HEK293T (cell line): ENCODE results near the gene ARHGEF1.

Experiments used
- ARNT ChIP-seq: fragments of 450-650 bp; IDR thresholded peaks from 2 replicates; pipeline ENCODE4 v1.6.1; 2017; ENCODE audit warnings: mild to moderate bottlenecking
- BHLHE40 ChIP-seq: fragments of 450-650 bp; IDR thresholded peaks from 2 replicates; pipeline ENCODE4 v1.6.1; 2016; ENCODE audit warnings: mild to moderate bottlenecking, moderate library complexity, borderline replicate concordance
- ELF4 ChIP-seq: fragments of 450-650 bp; IDR thresholded peaks from 2 replicates; pipeline ENCODE4 v1.6.1; 2017; ENCODE audit warnings: antibody characterized with exemption
- FOXA1 ChIP-seq: fragments of 450-650 bp; IDR thresholded peaks from 2 replicates; pipeline ENCODE4 v1.6.1; 2016; ENCODE audit warnings: mild to moderate bottlenecking
- FOXK2 ChIP-seq: fragments of 450-650 bp; IDR thresholded peaks from 2 replicates; pipeline ENCODE4 v1.6.1; 2016; ENCODE audit warnings: mild to moderate bottlenecking
- FOXM1 ChIP-seq: fragments of 450-650 bp; IDR thresholded peaks from 2 replicates; pipeline ENCODE4 v1.6.1; 2017; ENCODE audit warnings: mild to moderate bottlenecking, borderline replicate concordance
- HDGF ChIP-seq: fragments of 450-650 bp; IDR thresholded peaks from 2 replicates; pipeline ENCODE4 v1.6.1; 2017; ENCODE audit warnings: antibody characterized with exemption, borderline replicate concordance
- LEF1 ChIP-seq: fragments of 450-650 bp; IDR thresholded peaks from 2 replicates; pipeline ENCODE4 v1.6.1; 2017; ENCODE audit warnings: mild to moderate bottlenecking, borderline replicate concordance
- NFRKB ChIP-seq: fragments of 450-650 bp; IDR thresholded peaks from 2 replicates; pipeline ENCODE4 v1.6.1; 2016; ENCODE audit warnings: mild to moderate bottlenecking, moderate library complexity
- SP1 ChIP-seq: fragments of 450-650 bp; IDR thresholded peaks from 2 replicates; pipeline ENCODE4 v1.6.1; 2017
- SUZ12 ChIP-seq: fragments of 450-650 bp; IDR thresholded peaks from 2 replicates; pipeline ENCODE4 v1.6.1; 2016; ENCODE audit warnings: mild to moderate bottlenecking
- TARDBP ChIP-seq: fragments of 450-650 bp; IDR thresholded peaks from 2 replicates; pipeline ENCODE4 v1.6.1; 2016
- ZNF384 ChIP-seq: fragments of 450-650 bp; IDR thresholded peaks from 2 replicates; pipeline ENCODE4 v1.6.1; 2016
- TF ChIP-seq, protein P1 (sequence below): fragments of 450-650 bp; IDR thresholded peaks from 2 replicates; pipeline ENCODE4 v1.6.1; 2016

DNA sequence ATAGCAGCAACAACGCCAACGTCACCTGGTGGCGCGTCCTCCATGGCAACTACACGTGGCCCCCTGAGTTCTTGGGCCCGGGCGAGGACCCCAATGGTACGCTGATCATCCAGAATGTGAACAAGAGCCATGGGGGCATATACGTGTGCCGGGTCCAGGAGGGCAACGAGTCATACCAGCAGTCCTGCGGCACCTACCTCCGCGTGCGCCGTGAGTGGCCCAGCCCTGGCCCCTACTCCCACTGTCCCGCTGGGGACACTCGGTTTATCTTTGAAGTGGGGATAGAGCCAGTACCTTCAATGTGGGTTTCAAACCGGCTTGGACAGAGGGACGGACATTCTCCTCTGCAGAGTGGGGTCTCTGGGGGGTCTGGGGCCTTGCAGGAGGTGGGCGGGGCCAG, 3.9 kb upstream of the ARHGEF1 start:
- TF ChIP-seq, protein P1, sequence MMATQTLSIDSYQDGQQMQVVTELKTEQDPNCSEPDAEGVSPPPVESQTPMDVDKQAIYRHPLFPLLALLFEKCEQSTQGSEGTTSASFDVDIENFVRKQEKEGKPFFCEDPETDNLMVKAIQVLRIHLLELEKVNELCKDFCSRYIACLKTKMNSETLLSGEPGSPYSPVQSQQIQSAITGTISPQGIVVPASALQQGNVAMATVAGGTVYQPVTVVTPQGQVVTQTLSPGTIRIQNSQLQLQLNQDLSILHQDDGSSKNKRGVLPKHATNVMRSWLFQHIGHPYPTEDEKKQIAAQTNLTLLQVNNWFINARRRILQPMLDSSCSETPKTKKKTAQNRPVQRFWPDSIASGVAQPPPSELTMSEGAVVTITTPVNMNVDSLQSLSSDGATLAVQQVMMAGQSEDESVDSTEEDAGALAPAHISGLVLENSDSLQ: no peak
- TF ChIP-seq HDGF (no peak), ELF4 (no peak), BHLHE40 (no peak), FOXM1 (no peak), LEF1 (no peak), SUZ12 (no peak), SP1 (no peak), NFRKB (no peak), TARDBP (no peak), FOXK2 (no peak), ARNT (no peak), ZNF384 (no peak), FOXA1 (no peak)
